HG02623 (cell line): ENCODE data around the gene PLPPR2.
"Not testable (repeated sequence)": the region's sequence is repeated elsewhere in the genome, so short reads cannot be mapped to it uniquely, and the experiment has no call there.

Experiments used
- ATAC-seq: cut with Tn5 transposase; IDR thresholded peaks from one replicate; pipeline ENCODE4 v1.9.1; 2021; ENCODE audit warnings: moderate library complexity; ENCODE audit not compliant: unreplicated experiment

PLPPR2 gene

GRCh38 chr19:11367528-11367927 is 12.3 kb downstream of the PLPPR2 start:
- no peak for ATAC-seq

- ATAC-seq, result no peak
These were observed 15.5 kb downstream of the PLPPR2 start for GRCh38 chr19:11370744-11371143.

GRCh38 chr19:11373166-11373884 is 18.1 kb downstream of the PLPPR2 start:
- ATAC-seq, result no peak

GRCh38 chr19:11373885-11374432 is 18.7 kb downstream of the PLPPR2 start:
- no peak for ATAC-seq

- peak; percentile 74 for ATAC-seq
These were observed 19.4 kb downstream of the PLPPR2 start, which contains the start of gene SWSAP1 for GRCh38 chr19:11374433-11375142. Gene SWSAP1 (plus strand): TSS chr19:11374666. CDS start chr19:11374681, 15 bp downstream.

- ATAC-seq, result no peak
These were observed 20.1 kb downstream of the PLPPR2 start for GRCh38 chr19:11375143-11375948.

GRCh38 chr19:11377237-11377636 is 22.0 kb downstream of the PLPPR2 start:
- ATAC-seq, result no peak

GRCh38 chr19:11377756-11378155 is 22.5 kb downstream of the PLPPR2 start:
- no peak for ATAC-seq

GRCh38 chr19:11378319-11379189 is 23.3 kb downstream of the PLPPR2 start:
- no peak for ATAC-seq

- ATAC-seq, result not testable (repeated sequence)
These were observed 24.1 kb downstream of the PLPPR2 start for GRCh38 chr19:11379269-11379845.

- ATAC-seq, result no peak
These were observed 24.7 kb downstream of the PLPPR2 start for GRCh38 chr19:11379857-11380350.

- ATAC-seq, result peak; percentile 74
These were observed 25.7 kb downstream of the PLPPR2 start for GRCh38 chr19:11380653-11381537.

GRCh38 chr19:11382898-11383705 is 27.9 kb downstream of the PLPPR2 start:
- no peak for ATAC-seq

- ATAC-seq, result no peak
These were observed 28.4 kb downstream of the PLPPR2 start for GRCh38 chr19:11383706-11384048.

GRCh38 chr19:11384778-11385129 is 29.5 kb downstream of the PLPPR2 start:
- ATAC-seq, result no peak

- ATAC-seq, result no peak
These were observed 32.2 kb downstream of the PLPPR2 start for GRCh38 chr19:11387162-11388034.

- ATAC-seq, result no peak
These were observed 35.1 kb downstream of the PLPPR2 start for GRCh38 chr19:11390359-11390758.
